ENCODE results near the gene PEX5L.

GRCh38 chr3:179964890-179965289 is 71.8 kb downstream of the PEX5L start:
- no peak for TF ChIP-seq POLR2A (IDR thresholded peaks at IDR 0.05; ENCODE audit: low read length)
- TF ChIP-seq GATA1 (IDR thresholded peaks at IDR 0.05; ENCODE audit: low read depth, low read length) = no peak
